ENCODE results near the gene CA14. TPM values are rescaled to one million over a fixed set of nuclear protein-coding genes. Genes with fewer than 3 reads are reported as not detected.
"Not testable (repeated sequence)": the region's sequence is repeated elsewhere in the genome, so short reads cannot be mapped to it uniquely, and the experiment has no call there.

The CA14 gene
- not detected for total RNA-seq

DNA sequence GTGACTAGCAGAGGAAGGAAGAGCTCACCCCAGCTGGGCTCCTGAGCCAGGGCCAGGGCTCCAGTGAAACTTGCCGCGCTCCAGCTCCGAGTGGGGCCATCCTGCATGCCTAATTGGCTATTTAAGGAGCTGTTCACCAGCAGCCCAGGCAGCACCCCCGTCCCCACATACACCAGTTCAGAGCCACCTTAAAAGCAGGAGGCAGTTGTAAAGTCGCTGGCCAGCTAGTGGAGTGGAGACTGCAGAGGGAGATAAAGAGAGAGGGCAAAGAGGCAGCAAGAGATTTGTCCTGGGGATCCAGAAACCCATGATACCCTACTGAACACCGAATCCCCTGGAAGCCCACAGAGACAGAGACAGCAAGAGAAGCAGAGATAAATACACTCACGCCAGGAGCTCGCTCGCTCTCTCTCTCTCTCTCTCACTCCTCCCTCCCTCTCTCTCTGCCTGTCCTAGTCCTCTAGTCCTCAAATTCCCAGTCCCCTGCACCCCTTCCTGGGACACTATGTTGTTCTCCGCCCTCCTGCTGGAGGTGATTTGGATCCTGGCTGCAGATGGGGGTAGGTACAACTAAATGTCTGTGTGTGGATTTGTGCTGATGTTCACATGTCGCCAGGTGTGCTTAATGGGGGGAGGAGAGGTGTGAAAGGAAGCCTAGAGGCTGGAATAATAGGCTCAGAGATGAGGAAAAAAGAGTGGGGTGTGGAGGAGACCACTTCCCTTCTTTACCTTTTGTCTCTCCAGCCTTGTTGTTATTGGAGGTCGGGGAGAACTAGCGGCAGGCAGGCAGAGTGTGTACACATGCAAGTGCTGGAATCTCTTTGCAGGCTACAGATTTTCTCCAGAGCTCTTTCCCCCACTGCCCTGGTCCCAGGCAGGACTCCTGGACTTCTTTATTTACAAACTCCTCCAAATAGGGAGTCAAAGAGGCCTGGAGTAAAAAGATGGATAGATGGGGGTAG, at the start of gene CA14:
CA14 (plus strand) TSS at position 151 of the 962 bp plus-strand sequence; CDS start at position 506, 355 bp downstream.
- DNase-seq = no peak
- H3K4me3 Mint-ChIP-seq = no peak within 1 kb of the TSS
- CTCF ChIA-PET = interaction anchor here (2.5 to 6.2 kb wide), 3 partner anchors 11 to 23 kb away, joined by 28 to 92 read pairs (median 34); partner anchors contain the start of genes APH1A, C1orf54 and CIART
- peaks cover 45% of the 10 kb centered on the region for H3K27me3 Mint-ChIP-seq (ENCODE audit: low read depth)
- peaks cover 24% of the 10 kb centered on the region for H3K4me1 Mint-ChIP-seq (ENCODE audit: low read depth)
- ATAC-seq = no peak
- H3K27ac Mint-ChIP-seq = no peak within 1 kb of the TSS
- POLR2A ChIA-PET = interaction anchor here (0.7 to 1.2 kb wide), 2 partner anchors 21 to 992 kb away, joined by 3 read pairs; no protein-coding TSS in a partner anchor
- H3K36me3 Mint-ChIP-seq (ENCODE audit: low read depth) = no peaks in the 10 kb centered on the region
- H3K9me3 Mint-ChIP-seq (ENCODE audit: insufficient read depth) = no peaks in the 10 kb centered on the region

DNA sequence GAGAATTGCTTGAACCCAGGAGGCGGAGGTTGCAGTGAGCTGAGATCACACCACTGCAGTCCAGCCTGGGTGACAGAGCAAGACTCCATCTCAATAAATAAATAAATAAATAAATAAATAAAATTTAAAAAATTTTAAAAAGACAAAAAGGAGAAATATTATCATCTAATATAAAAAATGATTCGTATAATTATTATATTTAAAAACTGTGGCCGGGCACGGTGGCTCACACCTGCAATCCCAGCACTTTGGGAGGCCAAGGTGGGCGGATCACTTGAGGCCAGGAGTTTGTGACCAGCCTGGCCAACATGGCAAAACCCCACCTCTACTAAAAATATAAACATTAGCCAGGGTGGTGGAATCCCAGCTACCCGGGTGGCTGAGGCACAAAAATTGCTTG, 49.1 kb upstream of the CA14 start:
- H3K36me3 Mint-ChIP-seq (ENCODE audit: low read depth); H3K27me3 Mint-ChIP-seq (ENCODE audit: low read depth); H3K9me3 Mint-ChIP-seq (ENCODE audit: insufficient read depth); H3K27ac Mint-ChIP-seq; H3K4me1 Mint-ChIP-seq (ENCODE audit: low read depth); POLR2A ChIA-PET; H3K4me3 Mint-ChIP-seq; ATAC-seq; DNase-seq: not testable (repeated sequence)
- CTCF ChIA-PET = interaction anchor here (2.6 kb wide), 1 partner anchor 21 kb away, joined by 13 read pairs; no protein-coding TSS in a partner anchor

DNA sequence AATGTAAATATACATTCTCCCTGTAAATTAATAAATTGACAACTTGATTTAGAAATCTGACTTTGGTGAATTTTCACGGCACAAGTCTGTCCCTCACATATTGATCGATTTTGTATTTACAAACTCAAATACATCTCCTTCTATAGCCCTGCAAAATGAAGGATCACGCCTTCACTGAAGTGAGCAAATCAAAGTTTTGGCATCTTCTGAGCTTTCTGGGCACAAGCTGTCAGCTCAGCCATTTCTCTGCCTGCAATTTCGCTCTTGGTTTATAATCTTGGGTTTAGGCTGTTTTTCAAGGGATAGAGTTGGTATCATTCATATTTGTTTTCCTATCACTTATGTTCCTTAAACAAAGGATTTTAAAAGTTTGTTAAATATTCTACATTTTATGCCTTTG, 47.5 kb upstream of the CA14 start:
- POLR2A ChIA-PET = interaction anchor here (1.3 kb wide), 1 partner anchor 323 kb away, joined by 3 read pairs; a partner anchor contains a TSS

DNA sequence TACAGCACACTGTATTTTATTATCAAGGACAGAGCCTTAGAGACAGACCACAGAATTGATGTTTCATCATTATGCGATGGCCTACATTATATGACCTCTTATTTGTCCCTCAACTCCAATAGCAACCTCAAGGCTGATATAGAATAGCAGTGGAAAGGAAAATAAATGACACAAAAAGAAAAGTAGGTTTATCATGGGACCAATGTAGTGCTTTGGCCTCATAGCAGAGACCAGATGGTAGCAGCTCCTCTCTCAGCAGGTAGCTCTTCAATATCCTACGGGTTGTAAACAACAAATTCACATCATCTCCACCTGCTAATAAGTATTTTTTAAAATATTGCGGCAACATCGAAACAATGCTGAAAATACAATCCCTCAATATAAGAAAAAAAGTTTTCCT, 46.9 kb upstream of the CA14 start:
- Mint-ChIP-seq H3K27ac (no peak overlapping the region), H3K36me3 (ENCODE audit: low read depth) (peaks cover 12% of the 10 kb centered on the region), H3K4me1 (ENCODE audit: low read depth) (peaks cover 20% of the 10 kb centered on the region), H3K4me3 (no peak overlapping the region), H3K9me3 (ENCODE audit: insufficient read depth) (no peaks in the 10 kb centered on the region), H3K27me3 (ENCODE audit: low read depth) (peaks cover 5% of the 10 kb centered on the region)
- no peak for DNase-seq
- CTCF ChIA-PET = interaction anchor here (1.3 to 1.8 kb wide), 2 partner anchors 23 to 249 kb away, joined by 3 to 7 read pairs; no protein-coding TSS in a partner anchor
- POLR2A ChIA-PET = interaction anchor here (1.3 kb wide), 1 partner anchor 323 kb away, joined by 3 read pairs; a partner anchor contains a TSS
- ATAC-seq = no peak

More for the DNA sequence above, 47.5 kb upstream of the CA14 start:
- Mint-ChIP-seq H3K4me1 (ENCODE audit: low read depth) (peaks cover 19% of the 10 kb centered on the region), H3K9me3 (ENCODE audit: insufficient read depth) (no peaks in the 10 kb centered on the region), H3K4me3 (no peak overlapping the region), H3K36me3 (ENCODE audit: low read depth) (peaks cover 12% of the 10 kb centered on the region), H3K27ac (no peak overlapping the region), H3K27me3 (ENCODE audit: low read depth) (peaks cover 5% of the 10 kb centered on the region)
- CTCF ChIA-PET = interaction anchor here (1.3 to 1.8 kb wide), 2 partner anchors 23 to 248 kb away, joined by 3 to 7 read pairs; no protein-coding TSS in a partner anchor
- ATAC-seq = no peak
- DNase-seq = no peak

DNA sequence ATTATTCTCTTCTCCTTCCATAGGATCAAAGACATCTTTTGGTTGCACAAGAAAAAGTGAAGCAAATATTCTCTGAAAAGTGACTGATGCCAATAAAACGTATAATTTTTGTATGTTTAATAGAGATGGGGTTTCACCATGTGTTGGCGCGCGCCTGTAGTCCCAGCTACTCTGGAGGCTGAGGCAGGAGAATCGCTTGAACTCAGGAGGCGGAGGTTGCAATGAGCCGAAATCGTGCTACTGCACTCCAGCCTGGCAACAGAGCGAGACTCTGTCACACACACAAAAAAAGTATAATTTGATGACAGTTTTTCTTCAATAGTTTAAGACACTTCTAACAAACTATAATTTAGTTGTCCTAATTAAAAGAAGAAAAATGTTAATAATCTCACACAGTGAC, 45.5 kb upstream of the CA14 start:
- ChIA-PET CTCF (interaction anchor here (0.9 to 1.8 kb wide), 3 partner anchors 11 to 44 kb away, joined by 3 to 7 read pairs (median 4); no protein-coding TSS in a partner anchor), POLR2A (interaction anchor here (0.9 to 3.6 kb wide), 2 partner anchors 23 to 325 kb away, joined by 3 to 32 read pairs; partner anchors contain the start of gene ANP32E)
- Mint-ChIP-seq H3K27ac (no peak overlapping the region), H3K36me3 (ENCODE audit: low read depth) (peaks cover 15% of the 10 kb centered on the region), H3K27me3 (ENCODE audit: low read depth) (peaks cover 3% of the 10 kb centered on the region), H3K4me3 (no peak overlapping the region), H3K4me1 (ENCODE audit: low read depth) (peaks cover 20% of the 10 kb centered on the region), H3K9me3 (ENCODE audit: insufficient read depth) (no peaks in the 10 kb centered on the region)
- DNase-seq (no peak), ATAC-seq (no peak)

DNA sequence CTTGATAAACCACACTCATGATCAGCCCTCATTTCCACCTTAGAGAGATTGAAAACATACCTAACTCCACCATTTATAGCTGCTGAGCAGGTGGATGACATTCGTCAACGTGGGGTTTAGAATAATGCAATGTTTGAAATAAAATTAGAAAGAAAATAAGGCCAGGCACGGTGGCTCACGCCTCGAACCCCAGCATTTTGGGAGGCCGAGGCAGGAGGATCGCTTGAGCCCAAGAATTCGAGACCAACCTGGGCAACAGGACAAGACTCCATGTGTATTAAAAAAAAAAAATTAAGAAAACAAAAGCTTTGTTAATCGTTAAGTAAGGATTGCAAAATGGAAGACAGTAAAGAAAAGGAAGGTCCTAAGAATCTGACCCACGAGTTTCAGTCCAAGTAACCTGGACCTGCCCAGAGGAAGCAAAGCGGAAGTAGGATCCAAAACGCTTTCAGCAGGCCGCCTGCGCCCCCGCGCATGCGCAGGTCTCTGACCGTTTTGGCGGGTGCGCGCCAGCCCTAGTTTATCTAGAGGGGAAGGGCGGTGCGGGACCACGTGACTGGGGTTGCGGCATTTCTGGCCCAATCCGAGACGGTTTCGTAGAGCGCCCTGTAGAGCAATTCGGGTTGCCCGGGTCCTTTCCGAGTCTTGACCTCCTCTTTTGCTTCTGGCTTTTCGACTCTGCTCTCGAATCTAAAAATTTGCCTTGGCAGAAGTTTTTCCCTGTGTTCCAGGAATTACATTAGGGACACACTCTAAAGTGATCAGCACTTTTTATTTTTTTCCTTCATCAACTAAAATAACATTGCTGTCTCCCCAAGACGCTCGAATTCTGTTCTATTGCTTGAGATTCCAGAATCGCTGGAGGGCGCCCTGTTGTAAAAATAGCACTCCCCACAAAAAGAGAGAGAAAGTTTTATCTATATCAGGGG, 44.1 kb upstream of the CA14 start:
- Mint-ChIP-seq H3K27me3 (ENCODE audit: low read depth) (peaks cover 3% of the 10 kb centered on the region), H3K4me3 (peak overlapping the region; percentile 85), H3K4me1 (ENCODE audit: low read depth) (peaks cover 20% of the 10 kb centered on the region), H3K9me3 (ENCODE audit: insufficient read depth) (no peaks in the 10 kb centered on the region), H3K36me3 (ENCODE audit: low read depth) (peaks cover 16% of the 10 kb centered on the region), H3K27ac (peak overlapping the region; percentile 97)
- DNase-seq (peak; percentile 97), ATAC-seq (peak; percentile 100)
- ChIA-PET CTCF (interaction anchor here (0.9 to 1.2 kb wide), 5 partner anchors 12 to 145 kb away, joined by 3 to 4 read pairs (median 3); partner anchors contain the start of gene VPS45), POLR2A (interaction anchor here (0.6 to 3.6 kb wide), 7 partner anchors 10 to 327 kb away, joined by 3 to 32 read pairs (median 3); partner anchors contain the start of gene ANP32E)

DNA sequence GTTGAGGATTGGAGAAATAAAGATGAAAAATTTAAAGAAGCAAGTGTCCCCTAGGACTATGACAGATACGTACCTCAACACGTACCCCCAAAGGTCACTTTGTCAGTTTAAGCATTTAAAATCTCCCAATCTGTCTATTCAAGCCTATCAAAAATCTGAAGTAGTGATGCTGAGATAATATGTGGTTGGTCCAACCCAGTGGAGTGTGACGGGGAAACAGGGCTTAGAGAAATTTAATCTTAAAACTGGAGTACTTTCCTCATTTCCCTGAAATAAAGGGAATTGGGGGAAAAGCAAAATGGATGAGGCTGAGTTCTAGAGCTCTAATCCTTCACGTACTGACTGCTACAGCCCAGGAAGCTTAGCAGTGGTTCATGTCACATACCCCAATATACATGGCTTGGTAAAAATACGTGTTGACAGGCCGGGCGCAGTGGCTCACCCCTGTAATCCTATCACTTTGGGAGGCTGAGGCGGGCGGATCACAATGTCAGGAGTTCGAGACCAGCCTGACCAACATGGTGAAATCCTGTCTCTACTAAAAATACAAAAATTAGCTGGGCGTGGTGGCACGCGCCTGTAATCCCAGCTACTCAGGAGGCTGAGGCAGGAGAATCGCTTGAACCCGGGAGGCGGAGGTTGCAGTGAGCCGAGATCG, 43.3 kb upstream of the CA14 start:
- ATAC-seq = not testable (repeated sequence)

DNA sequence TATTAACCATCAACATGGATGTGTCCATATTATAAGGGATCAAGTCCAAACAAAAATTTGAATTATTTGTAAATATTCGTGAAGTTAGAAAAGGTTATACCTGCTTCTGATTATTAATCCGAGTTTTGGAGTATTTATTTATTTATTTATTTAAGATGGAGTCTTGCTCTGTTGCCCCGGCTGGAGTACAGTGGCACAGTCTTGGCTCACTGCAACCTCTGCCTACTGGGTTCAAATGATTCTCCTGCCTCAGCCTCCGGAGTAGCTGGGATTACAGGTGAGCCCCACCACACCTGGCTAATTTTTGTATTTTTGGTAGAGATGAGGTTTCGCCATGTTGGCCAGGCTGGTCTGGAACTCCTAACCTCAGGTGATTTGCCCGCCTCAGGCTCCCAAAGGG, 41.7 kb upstream of the CA14 start:
- not testable (repeated sequence) for ATAC-seq
- Mint-ChIP-seq H3K4me1 (ENCODE audit: low read depth) (peaks cover 20% of the 10 kb centered on the region), H3K36me3 (ENCODE audit: low read depth) (peaks cover 32% of the 10 kb centered on the region)

More for the DNA sequence above, 43.3 kb upstream of the CA14 start:
- peaks cover 22% of the 10 kb centered on the region for H3K36me3 Mint-ChIP-seq (ENCODE audit: low read depth)
- peaks cover 20% of the 10 kb centered on the region for H3K4me1 Mint-ChIP-seq (ENCODE audit: low read depth)
- H3K27me3 Mint-ChIP-seq (ENCODE audit: low read depth); DNase-seq; H3K9me3 Mint-ChIP-seq (ENCODE audit: insufficient read depth): not testable (repeated sequence)
- ChIA-PET POLR2A (interaction anchor here (1.3 to 3.6 kb wide), 2 partner anchors 20 to 327 kb away, joined by 3 to 32 read pairs; partner anchors contain the start of gene ANP32E), CTCF (interaction anchor here (1.1 to 1.7 kb wide), 4 partner anchors 19 to 48 kb away, joined by 3 to 5 read pairs (median 4); no protein-coding TSS in a partner anchor)
- H3K27ac Mint-ChIP-seq = peak overlapping the region; percentile 97
- H3K4me3 Mint-ChIP-seq = peak overlapping the region; percentile 85

DNA sequence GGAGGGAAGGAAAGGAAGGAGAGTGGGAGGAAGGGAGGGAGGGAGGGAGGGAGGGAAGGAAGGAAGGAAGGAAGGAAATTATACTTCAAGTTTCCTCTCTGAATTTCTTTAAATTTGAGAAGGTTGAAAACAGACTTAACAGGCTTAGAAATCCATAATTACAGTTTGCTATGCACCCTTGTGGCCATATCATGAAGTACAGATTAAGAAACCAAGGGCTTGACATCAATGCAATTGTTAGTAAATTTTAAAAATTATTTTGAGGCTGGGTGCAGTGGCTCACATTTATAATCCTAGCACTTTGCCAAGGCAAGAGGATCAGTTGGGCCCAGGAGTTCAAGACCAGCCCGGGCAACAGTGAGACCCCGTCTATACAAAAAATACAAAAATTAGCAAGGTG, 36.0 kb upstream of the CA14 start:
- CTCF ChIA-PET = no interaction called here
- H3K4me1 Mint-ChIP-seq (ENCODE audit: low read depth) = peaks cover 11% of the 10 kb centered on the region

More for the DNA sequence above, 41.7 kb upstream of the CA14 start:
- not testable (repeated sequence) for H3K4me3 Mint-ChIP-seq; H3K9me3 Mint-ChIP-seq (ENCODE audit: insufficient read depth); H3K27me3 Mint-ChIP-seq (ENCODE audit: low read depth); DNase-seq; H3K27ac Mint-ChIP-seq
- ChIA-PET CTCF (interaction anchor here (0.6 to 1.7 kb wide), 2 partner anchors 29 to 217 kb away, joined by 3 to 5 read pairs; no protein-coding TSS in a partner anchor), POLR2A (interaction anchor here (0.7 to 3.6 kb wide), 4 partner anchors 19 to 1881 kb away, joined by 3 to 32 read pairs (median 4); partner anchors contain the start of gene ANP32E)

DNA sequence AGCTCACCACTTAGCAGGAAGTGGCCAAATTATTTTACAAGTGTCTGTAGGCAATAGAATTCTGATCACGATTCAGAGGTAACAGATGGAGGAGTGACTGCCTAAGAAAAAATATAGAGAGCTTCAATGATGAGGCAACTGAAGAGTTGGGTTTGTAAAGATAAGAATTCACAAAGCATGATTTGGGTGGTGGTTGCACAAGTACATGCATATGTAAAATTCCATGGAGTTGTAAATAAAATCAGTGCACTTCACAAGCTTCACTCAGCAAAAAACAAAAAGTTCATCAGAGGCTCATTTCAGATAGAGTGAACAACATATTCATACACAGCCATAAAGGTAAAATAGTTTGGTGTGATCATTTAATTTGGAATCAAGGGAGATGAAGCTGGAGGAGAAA, 32.6 kb upstream of the CA14 start:
- H3K4me1 Mint-ChIP-seq (ENCODE audit: low read depth) = peaks cover 13% of the 10 kb centered on the region
- no peak overlapping the region for H3K4me3 Mint-ChIP-seq
- no peak overlapping the region for H3K27ac Mint-ChIP-seq
- POLR2A ChIA-PET = interaction anchor here (1.3 to 2.1 kb wide), 2 partner anchors 9 to 12 kb away, joined by 3 to 18 read pairs; no protein-coding TSS in a partner anchor
- CTCF ChIA-PET = interaction anchor here (0.9 to 1.6 kb wide), 3 partner anchors 9 to 30 kb away, joined by 3 to 5 read pairs (median 4); no protein-coding TSS in a partner anchor
- H3K9me3 Mint-ChIP-seq (ENCODE audit: insufficient read depth) = no peaks in the 10 kb centered on the region
- H3K36me3 Mint-ChIP-seq (ENCODE audit: low read depth) = peaks cover 63% of the 10 kb centered on the region
- no peak for ATAC-seq
- no peak for DNase-seq
- no peaks in the 10 kb centered on the region for H3K27me3 Mint-ChIP-seq (ENCODE audit: low read depth)

More for the DNA sequence above, 36.0 kb upstream of the CA14 start:
- no peak overlapping the region for H3K27ac Mint-ChIP-seq
- POLR2A ChIA-PET = interaction anchor here (1.7 kb wide), 1 partner anchor 334 kb away, joined by 5 read pairs; a partner anchor contains a TSS
- H3K9me3 Mint-ChIP-seq (ENCODE audit: insufficient read depth) = no peaks in the 10 kb centered on the region
- ATAC-seq (peak; percentile 51), DNase-seq (no peak)
- peaks cover 50% of the 10 kb centered on the region for H3K36me3 Mint-ChIP-seq (ENCODE audit: low read depth)
- H3K4me3 Mint-ChIP-seq = no peak overlapping the region
- H3K27me3 Mint-ChIP-seq (ENCODE audit: low read depth) = no peaks in the 10 kb centered on the region

Measured in activated CD8-positive, alpha-beta T cell treated with anti-CD3 and anti-CD28 coated beads, Interleukin-2, amount 10 ng/mL, durations not matched to agents 7 days and 5 days (primary cell).